ENCODE results near the gene VWA5B1.

DNA sequence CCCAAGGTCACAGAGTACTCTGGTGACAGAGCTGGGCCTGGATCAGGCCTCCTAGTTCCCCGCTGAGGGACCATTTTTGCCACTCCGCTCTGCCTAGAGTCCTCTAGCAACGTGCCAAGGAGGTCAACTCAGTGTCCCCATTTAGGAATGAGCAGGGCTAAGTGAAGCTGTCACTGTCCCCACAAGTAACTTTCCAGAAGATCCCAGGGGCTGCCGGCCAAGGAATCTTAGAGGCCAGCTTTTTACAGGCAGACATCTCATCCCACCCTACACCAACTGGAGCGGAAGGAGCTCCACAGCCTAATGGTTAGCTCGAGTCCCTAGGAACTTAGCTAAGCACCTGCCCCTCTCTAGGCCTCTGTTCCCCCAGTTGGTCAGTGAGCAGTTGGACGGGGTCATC lies 59.7 kb downstream of the VWA5B1 start:
- TF ChIP-seq, protein P1, sequence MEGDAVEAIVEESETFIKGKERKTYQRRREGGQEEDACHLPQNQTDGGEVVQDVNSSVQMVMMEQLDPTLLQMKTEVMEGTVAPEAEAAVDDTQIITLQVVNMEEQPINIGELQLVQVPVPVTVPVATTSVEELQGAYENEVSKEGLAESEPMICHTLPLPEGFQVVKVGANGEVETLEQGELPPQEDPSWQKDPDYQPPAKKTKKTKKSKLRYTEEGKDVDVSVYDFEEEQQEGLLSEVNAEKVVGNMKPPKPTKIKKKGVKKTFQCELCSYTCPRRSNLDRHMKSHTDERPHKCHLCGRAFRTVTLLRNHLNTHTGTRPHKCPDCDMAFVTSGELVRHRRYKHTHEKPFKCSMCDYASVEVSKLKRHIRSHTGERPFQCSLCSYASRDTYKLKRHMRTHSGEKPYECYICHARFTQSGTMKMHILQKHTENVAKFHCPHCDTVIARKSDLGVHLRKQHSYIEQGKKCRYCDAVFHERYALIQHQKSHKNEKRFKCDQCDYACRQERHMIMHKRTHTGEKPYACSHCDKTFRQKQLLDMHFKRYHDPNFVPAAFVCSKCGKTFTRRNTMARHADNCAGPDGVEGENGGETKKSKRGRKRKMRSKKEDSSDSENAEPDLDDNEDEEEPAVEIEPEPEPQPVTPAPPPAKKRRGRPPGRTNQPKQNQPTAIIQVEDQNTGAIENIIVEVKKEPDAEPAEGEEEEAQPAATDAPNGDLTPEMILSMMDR (IDR thresholded peaks at IDR 0.05) = no peak
- no peak for TF ChIP-seq POLR2AphosphoS5 (IDR thresholded peaks at IDR 0.05)
- TF ChIP-seq POLR2A (IDR thresholded peaks at IDR 0.05) = no peak

Measured in breast epithelium (tissue), 3 donors.